Measurements from ENCODE around the gene BEST3.
A peak's percentile ranks its signal among the peaks of the same experiment; 100 is the strongest.

Gene BEST3

GRCh38 chr12:69698769-69699540, at the start of gene BEST3:
Gene BEST3, minus strand, starts transcription at chr12:69699303. Its CDS starts 1,505 bp downstream, at chr12:69697798.
- no peaks in the 10 kb centered on the region for H3K4me1 Mint-ChIP-seq
- peaks cover 16% of the 10 kb centered on the region for H3K27me3 Mint-ChIP-seq
- no peak within 1 kb of the TSS for H3K4me3 Mint-ChIP-seq
- no peaks in the 10 kb centered on the region for H3K9me3 Mint-ChIP-seq
- ATAC-seq: no peak
- no peak for DNase-seq
- H3K27ac Mint-ChIP-seq: no peak within 1 kb of the TSS

GRCh38 chr12:69744109-69744508, 45.0 kb upstream of the BEST3 start:
- ATAC-seq: no peak
- Mint-ChIP-seq H3K9me3 (no peaks in the 10 kb centered on the region), H3K27ac (no peak overlapping the region)

GRCh38 chr12:69739287-69740191, 40.4 kb upstream of the BEST3 start:
- peak; percentile 57 for ATAC-seq
- peak; percentile 61 to 62 for DNase-seq
- Mint-ChIP-seq H3K27me3 (peaks cover 16% of the 10 kb centered on the region), H3K4me3 (peak overlapping the region; percentile 83 to 93), H3K27ac (peak overlapping the region in 1 of 2 donors; percentile 96), H3K9me3 (no peaks in the 10 kb centered on the region), H3K4me1 (peaks cover 19% of the 10 kb centered on the region)

More at GRCh38 chr12:69744109-69744508, 45.0 kb upstream of the BEST3 start:
- Mint-ChIP-seq H3K27me3 (no peaks in the 10 kb centered on the region), H3K4me1 (peaks cover 19% of the 10 kb centered on the region), H3K4me3 (no peak overlapping the region)
- DNase-seq: no peak

GRCh38 chr12:69738351-69739286, 39.5 kb upstream of the BEST3 start, which contains the start of gene RAB3IP:
Gene RAB3IP, plus strand, starts transcription at chr12:69738860. Its CDS starts 16,549 bp downstream, at chr12:69755409.
- peak; percentile 90 to 93 for DNase-seq
- peak; percentile 89 for ATAC-seq
- Mint-ChIP-seq H3K27me3 (peaks cover 25% of the 10 kb centered on the region), H3K4me3 (peak within 1 kb of the TSS; percentile 83 to 93), H3K27ac (peak within 1 kb of the TSS; percentile 78 to 96), H3K4me1 (peaks cover 19% of the 10 kb centered on the region), H3K9me3 (no peaks in the 10 kb centered on the region)

- no peak overlapping the region for H3K27ac Mint-ChIP-seq
- ATAC-seq (no peak), DNase-seq (no peak)
- H3K4me1 Mint-ChIP-seq: no peaks in the 10 kb centered on the region
- no peaks in the 10 kb centered on the region for H3K9me3 Mint-ChIP-seq
- peaks cover 33% of the 10 kb centered on the region for H3K27me3 Mint-ChIP-seq
- H3K4me3 Mint-ChIP-seq: no peak overlapping the region
These were observed 34.5 kb upstream of the BEST3 start for GRCh38 chr12:69733638-69734037.

- ATAC-seq: no peak
- H3K4me1 Mint-ChIP-seq: no peaks in the 10 kb centered on the region
- no peak overlapping the region for H3K27ac Mint-ChIP-seq
- H3K27me3 Mint-ChIP-seq: peaks cover 29% of the 10 kb centered on the region
- H3K9me3 Mint-ChIP-seq: no peaks in the 10 kb centered on the region
- H3K4me3 Mint-ChIP-seq: no peak overlapping the region
- no peak for DNase-seq
These were observed 33.0 kb upstream of the BEST3 start for GRCh38 chr12:69732088-69732487.

- Mint-ChIP-seq H3K9me3 (peaks cover 0 to 5% of the 10 kb centered on the region in 2 donors), H3K27ac (no peak overlapping the region), H3K4me3 (no peak overlapping the region), H3K27me3 (peaks cover 11% of the 10 kb centered on the region), H3K4me1 (no peaks in the 10 kb centered on the region)
- ATAC-seq: no peak
- no peak for DNase-seq
These were observed 27.8 kb upstream of the BEST3 start for GRCh38 chr12:69726922-69727321.

- Mint-ChIP-seq H3K27me3 (peaks cover 11% of the 10 kb centered on the region), H3K4me3 (no peak overlapping the region), H3K27ac (no peak overlapping the region), H3K4me1 (no peaks in the 10 kb centered on the region), H3K9me3 (peaks cover 0 to 5% of the 10 kb centered on the region in 2 donors)
- ATAC-seq (no peak), DNase-seq (no peak)
These were observed 21.6 kb upstream of the BEST3 start for GRCh38 chr12:69720750-69721149.

- DNase-seq: no peak
- no peak overlapping the region for H3K27ac Mint-ChIP-seq
- peaks cover 11% of the 10 kb centered on the region for H3K27me3 Mint-ChIP-seq
- peaks cover 0 to under 1% of the 10 kb centered on the region in 2 donors for H3K9me3 Mint-ChIP-seq
- H3K4me1 Mint-ChIP-seq: no peaks in the 10 kb centered on the region
- no peak overlapping the region for H3K4me3 Mint-ChIP-seq
- no peak for ATAC-seq
These were observed 20.5 kb upstream of the BEST3 start for GRCh38 chr12:69719336-69720316.

GRCh38 chr12:69714542-69714941, 15.4 kb upstream of the BEST3 start:
- Mint-ChIP-seq H3K4me3 (no peak overlapping the region), H3K27ac (no peak overlapping the region), H3K9me3 (no peaks in the 10 kb centered on the region), H3K27me3 (no peaks in the 10 kb centered on the region), H3K4me1 (no peaks in the 10 kb centered on the region)
- no peak for ATAC-seq
- no peak for DNase-seq

GRCh38 chr12:69712826-69713225, 13.7 kb upstream of the BEST3 start:
- ATAC-seq (no peak), DNase-seq (no peak)

GRCh38 chr12:69708649-69709048, 9.5 kb upstream of the BEST3 start:
- ATAC-seq (no peak), DNase-seq (no peak)
- no peaks in the 10 kb centered on the region for H3K9me3 Mint-ChIP-seq
- H3K4me3 Mint-ChIP-seq: no peak overlapping the region
- peaks cover 21% of the 10 kb centered on the region for H3K27me3 Mint-ChIP-seq
- no peak overlapping the region for H3K27ac Mint-ChIP-seq
- no peaks in the 10 kb centered on the region for H3K4me1 Mint-ChIP-seq

More at GRCh38 chr12:69712826-69713225, 13.7 kb upstream of the BEST3 start:
- Mint-ChIP-seq H3K27me3 (no peaks in the 10 kb centered on the region), H3K27ac (no peak overlapping the region), H3K9me3 (no peaks in the 10 kb centered on the region), H3K4me1 (no peaks in the 10 kb centered on the region), H3K4me3 (no peak overlapping the region)

- Mint-ChIP-seq H3K4me3 (no peak overlapping the region), H3K9me3 (no peaks in the 10 kb centered on the region), H3K27ac (no peak overlapping the region), H3K27me3 (peaks cover 29% of the 10 kb centered on the region), H3K4me1 (no peaks in the 10 kb centered on the region)
- no peak for DNase-seq
- no peak for ATAC-seq
These were observed 5.3 kb upstream of the BEST3 start for GRCh38 chr12:69704357-69704756.

GRCh38 chr12:69703146-69703642, 4.1 kb upstream of the BEST3 start:
- Mint-ChIP-seq H3K4me1 (no peaks in the 10 kb centered on the region), H3K4me3 (no peak overlapping the region), H3K27ac (no peak overlapping the region), H3K27me3 (peaks cover 29% of the 10 kb centered on the region), H3K9me3 (no peaks in the 10 kb centered on the region)
- no peak for DNase-seq
- ATAC-seq: no peak

All from stimulated activated naive CD8-positive, alpha-beta T cell treated with anti-CD3 and anti-CD28 coated beads, Interleukin-15, amount 100 ng/mL, for 72 hours (primary cell).